Measurements from ENCODE around the gene AFTPH. TPM values are rescaled to one million over a fixed set of nuclear protein-coding genes. Genes with fewer than 3 reads are reported as not detected.
A peak's percentile ranks its signal among the peaks of the same experiment; 100 is the strongest.

The AFTPH gene
- total and polyA plus RNA-seq, 4 donors: 27.0 to 78.1 (median 35.0) TPM

DNA sequence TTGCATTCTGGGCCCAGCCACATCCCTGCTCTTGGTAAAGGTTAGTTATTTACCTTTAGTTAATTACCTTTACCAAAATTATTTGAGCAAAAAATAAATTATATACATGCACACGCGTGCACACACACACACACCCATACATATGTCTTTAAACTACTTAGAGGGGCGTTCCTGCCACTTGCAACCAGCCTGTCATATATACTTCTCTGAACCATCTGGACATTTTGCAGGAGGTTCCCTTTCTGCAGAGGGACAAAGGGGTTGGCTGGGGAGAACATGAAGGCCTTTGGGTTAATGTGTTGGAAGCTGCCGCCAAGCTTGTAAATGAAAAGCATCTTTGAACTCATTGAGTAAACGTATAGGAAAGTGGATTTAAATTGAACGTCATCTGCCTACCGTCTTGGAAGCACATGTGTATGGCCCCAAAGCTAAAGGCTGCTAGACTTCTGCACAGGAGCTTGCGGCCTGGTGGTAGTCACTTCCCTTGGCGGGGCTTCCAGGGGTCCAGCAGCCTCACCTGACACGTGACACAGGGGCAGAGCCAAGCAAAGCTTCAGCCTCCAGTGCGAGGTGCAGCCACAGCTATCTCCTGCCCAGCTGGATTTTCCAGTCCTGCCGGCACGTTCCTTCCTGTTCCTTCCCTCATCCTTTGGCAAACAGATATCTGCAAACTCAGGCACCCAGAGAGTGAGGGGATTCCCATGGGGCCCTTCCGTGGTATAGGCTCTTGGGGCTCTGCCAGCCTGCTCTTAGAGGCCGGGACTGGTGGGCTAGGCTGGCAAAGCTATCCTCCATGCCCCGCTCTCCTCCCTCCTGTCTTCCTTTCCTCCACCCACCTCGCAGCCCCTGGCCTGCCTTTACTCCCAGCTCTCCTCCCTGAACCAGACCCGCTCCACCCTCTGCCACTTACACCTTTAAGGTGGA lies 83.5 kb downstream of the AFTPH start:
- DNase-seq (peak; percentile 36 to 57 (median 53)), ATAC-seq (ENCODE audit: insufficient read depth, low FRiP score) (no peak)
- TF ChIP-seq, protein P1, sequence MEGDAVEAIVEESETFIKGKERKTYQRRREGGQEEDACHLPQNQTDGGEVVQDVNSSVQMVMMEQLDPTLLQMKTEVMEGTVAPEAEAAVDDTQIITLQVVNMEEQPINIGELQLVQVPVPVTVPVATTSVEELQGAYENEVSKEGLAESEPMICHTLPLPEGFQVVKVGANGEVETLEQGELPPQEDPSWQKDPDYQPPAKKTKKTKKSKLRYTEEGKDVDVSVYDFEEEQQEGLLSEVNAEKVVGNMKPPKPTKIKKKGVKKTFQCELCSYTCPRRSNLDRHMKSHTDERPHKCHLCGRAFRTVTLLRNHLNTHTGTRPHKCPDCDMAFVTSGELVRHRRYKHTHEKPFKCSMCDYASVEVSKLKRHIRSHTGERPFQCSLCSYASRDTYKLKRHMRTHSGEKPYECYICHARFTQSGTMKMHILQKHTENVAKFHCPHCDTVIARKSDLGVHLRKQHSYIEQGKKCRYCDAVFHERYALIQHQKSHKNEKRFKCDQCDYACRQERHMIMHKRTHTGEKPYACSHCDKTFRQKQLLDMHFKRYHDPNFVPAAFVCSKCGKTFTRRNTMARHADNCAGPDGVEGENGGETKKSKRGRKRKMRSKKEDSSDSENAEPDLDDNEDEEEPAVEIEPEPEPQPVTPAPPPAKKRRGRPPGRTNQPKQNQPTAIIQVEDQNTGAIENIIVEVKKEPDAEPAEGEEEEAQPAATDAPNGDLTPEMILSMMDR (IDR thresholded peaks at IDR 0.05; ENCODE audit: control extremely low read depth, extremely low read depth): no peak
- Histone ChIP-seq H3K4me3 (no peak overlapping the region), H3K36me3 (ENCODE audit: control insufficient read depth in 4 of 4, insufficient read depth in 4 of 4, low read length in 4 of 4) (no peaks in the 10 kb centered on the region), H3K27me3 (ENCODE audit: control insufficient read depth in 3 of 3, insufficient read depth in 3 of 3, low read length in 2 of 3) (no peaks in the 10 kb centered on the region), H3K4me1 (ENCODE audit: control insufficient read depth in 5 of 5, insufficient read depth in 5 of 5, low read length in 5 of 5) (peaks cover 0 to 45% (median 12%) of the 10 kb centered on the region in 5 donors), H3K27ac (ENCODE audit: low read depth in 1 of 2, low read length in 1 of 2) (no peak overlapping the region), H3K9ac (ENCODE audit: insufficient read depth in 1 of 2, low read length in 2 of 2) (no peak overlapping the region), H3K9me3 (ENCODE audit: control insufficient read depth in 4 of 4, insufficient read depth in 3 of 4, low read length in 3 of 4) (no peaks in the 10 kb centered on the region)
- 65 to 67% methylated on average over 17 to 18 of the region's 18 CpGs for WGBS, 2 donors

DNA sequence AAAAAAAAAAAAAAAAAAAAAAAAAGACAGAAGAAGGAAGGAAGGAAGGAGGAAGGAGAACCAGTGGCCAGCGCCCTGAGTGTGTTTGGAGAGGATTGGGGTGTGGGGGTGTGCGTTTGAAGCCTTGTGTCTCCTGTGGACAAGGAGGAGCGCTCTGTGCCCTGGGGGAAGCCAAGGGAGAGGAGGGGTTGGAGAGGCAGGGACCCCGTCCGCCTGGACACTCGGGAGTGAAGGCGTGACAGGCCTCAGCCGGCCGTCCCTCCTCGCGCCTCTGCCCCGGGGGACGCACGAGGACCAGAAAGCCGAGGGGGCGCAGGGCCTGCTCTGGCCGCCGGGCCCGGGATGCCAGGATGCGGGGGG lies 84.7 kb downstream of the AFTPH start:
- ATAC-seq (ENCODE audit: insufficient read depth, low FRiP score) (peak; percentile 12), DNase-seq (peak; percentile 44 to 54 (median 45))
- H3K9ac ChIP-seq (ENCODE audit: insufficient read depth in 1 of 2, low read length in 2 of 2): no peak overlapping the region
- WGBS, 2 donors: 5 to 11% methylated on average over 11 to 20 of the region's 20 CpGs
- H3K36me3 ChIP-seq (ENCODE audit: control insufficient read depth in 4 of 4, insufficient read depth in 4 of 4, low read length in 4 of 4): no peaks in the 10 kb centered on the region
- H3K27ac ChIP-seq (ENCODE audit: low read depth in 1 of 2, low read length in 1 of 2): peak overlapping the region in 1 of 2 donors; percentile 17
- TF ChIP-seq, protein P1 (IDR thresholded peaks at IDR 0.05; ENCODE audit: control extremely low read depth, extremely low read depth): no peak
- H3K9me3 ChIP-seq (ENCODE audit: control insufficient read depth in 4 of 4, insufficient read depth in 3 of 4, low read length in 3 of 4): no peaks in the 10 kb centered on the region
- H3K4me3 ChIP-seq: peak overlapping the region; percentile 20
- H3K4me1 ChIP-seq (ENCODE audit: control insufficient read depth in 5 of 5, insufficient read depth in 5 of 5, low read length in 5 of 5): peaks cover 0 to 45% (median 12%) of the 10 kb centered on the region in 5 donors
- no peaks in the 10 kb centered on the region for H3K27me3 ChIP-seq (ENCODE audit: control insufficient read depth in 3 of 3, insufficient read depth in 3 of 3, low read length in 2 of 3)

DNA sequence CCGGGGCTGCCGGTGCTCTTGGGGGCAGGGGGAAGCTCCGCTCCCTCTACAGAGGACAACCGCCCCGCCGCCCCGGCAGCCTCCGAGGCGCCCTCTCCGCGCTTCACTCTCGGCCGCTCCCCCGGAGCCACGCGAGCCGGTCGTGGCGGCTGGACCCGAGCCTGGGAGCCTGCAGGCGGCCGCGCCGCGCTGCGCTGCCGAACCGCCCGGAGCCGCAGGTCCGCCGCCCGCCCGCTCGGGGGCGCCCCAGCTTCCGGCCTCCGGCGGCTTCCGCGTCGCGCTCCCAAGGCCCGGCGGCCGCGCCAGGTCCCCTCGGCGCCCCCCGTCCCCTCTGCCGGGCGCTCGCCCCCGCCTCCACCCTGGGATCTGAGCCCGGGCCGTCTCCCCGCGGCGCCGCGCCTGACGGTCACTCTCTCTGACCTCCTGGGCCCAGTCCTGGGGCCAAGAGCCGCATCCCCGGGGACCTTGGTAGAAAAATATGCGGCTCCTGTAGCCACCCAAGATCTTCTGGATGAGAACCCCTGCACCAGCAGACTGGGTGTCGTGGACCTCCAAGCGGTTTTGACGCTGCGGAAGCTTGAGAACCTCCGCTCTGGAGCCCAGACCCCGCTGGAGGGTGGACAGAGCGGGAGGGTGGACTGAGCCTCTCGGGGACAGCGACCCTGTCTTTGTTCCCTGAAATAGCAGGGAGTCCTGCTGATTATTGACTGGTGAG lies 85.3 kb downstream of the AFTPH start:
- peak overlapping the region in 1 of 2 donors; percentile 50 for H3K9ac ChIP-seq (ENCODE audit: insufficient read depth in 1 of 2, low read length in 2 of 2)
- peak; percentile 58 to 76 (median 65) for DNase-seq
- H3K4me3 ChIP-seq: peak overlapping the region; percentile 43
- H3K27me3 ChIP-seq (ENCODE audit: control insufficient read depth in 3 of 3, insufficient read depth in 3 of 3, low read length in 2 of 3): no peaks in the 10 kb centered on the region
- TF ChIP-seq, protein P1 (IDR thresholded peaks at IDR 0.05; ENCODE audit: control extremely low read depth, extremely low read depth): peak; percentile 14
- H3K36me3 ChIP-seq (ENCODE audit: control insufficient read depth in 4 of 4, insufficient read depth in 4 of 4, low read length in 4 of 4): no peaks in the 10 kb centered on the region
- peak; percentile 83 for ATAC-seq (ENCODE audit: insufficient read depth, low FRiP score)
- no peaks in the 10 kb centered on the region for H3K9me3 ChIP-seq (ENCODE audit: control insufficient read depth in 4 of 4, insufficient read depth in 3 of 4, low read length in 3 of 4)
- H3K4me1 ChIP-seq (ENCODE audit: control insufficient read depth in 5 of 5, insufficient read depth in 5 of 5, low read length in 5 of 5): peaks cover 0 to 42% (median 12%) of the 10 kb centered on the region in 5 donors
- H3K27ac ChIP-seq (ENCODE audit: low read depth in 1 of 2, low read length in 1 of 2): peak overlapping the region in 1 of 2 donors; percentile 83
- 4% methylated on average over 54 to 74 of the region's 74 CpGs for whole genome bisulfite sequencing, 2 donors
